Left ventricle myocardium inferior (tissue), 1 donor: Measurements from ENCODE around the gene UGP2. TPM values are rescaled to one million over a fixed set of nuclear protein-coding genes. Genes with fewer than 3 reads are reported as not detected.

ENCODE experiments used
- DNase-seq: peaks from one replicate; pipeline ENCODE4 v3.0.0-alpha.2; 2020
- H3K27ac ChIP-seq: fragments of 200-600 bp; replicated peaks from 2 replicates; pipeline ENCODE4 v1.8.0; 2021
- H3K27me3 ChIP-seq: fragments of 200-600 bp; 2 replicates; pipeline ENCODE4 v1.8.0; 2021; ENCODE audit warnings: low read depth
- H3K36me3 ChIP-seq: fragments of 200-600 bp; 2 replicates; pipeline ENCODE4 v1.8.0; 2021
- H3K4me1 ChIP-seq: fragments of 200-600 bp; 2 replicates; pipeline ENCODE4 v1.8.0; 2021
- H3K4me3 ChIP-seq: fragments of 200-600 bp; 2 replicates; pipeline ENCODE4 v1.8.0; 2021; ENCODE audit warnings: mild to moderate bottlenecking, moderate library complexity
- H3K9me3 ChIP-seq: fragments of 200-600 bp; replicated peaks from 2 replicates; pipeline ENCODE4 v1.8.0; 2021
- intact Hi-C: fragments of 100-400 bp; cut with micrococcal nuclease; formaldehyde crosslinking; loops from one replicate; pipeline ENCODE4 v1.11.0; 2022
- total RNA-seq: library from RNA; stranded (reverse); fragmentation: NEBNext Ultra II Directional; extraction: Animal tissue kit (Norgen Biotek cat#: 25700); gene quantifications from one replicate; pipeline ENCODE4 v1.2.1, GENCODE V29; 2021
- TF ChIP-seq, protein P1 (sequence below): fragments of 200-600 bp; IDR thresholded peaks from 2 replicates; pipeline ENCODE4 v1.8.0; 2021; ENCODE audit warnings: antibody characterized with exemption, mild to moderate bottlenecking, borderline replicate concordance
- donor health status: DM: no; HTN: yes; CAD: no; lungs with severe emphysema.

The UGP2 gene
- total RNA-seq, 1 donor from 2014 or later, result 394 TPM

DNA sequence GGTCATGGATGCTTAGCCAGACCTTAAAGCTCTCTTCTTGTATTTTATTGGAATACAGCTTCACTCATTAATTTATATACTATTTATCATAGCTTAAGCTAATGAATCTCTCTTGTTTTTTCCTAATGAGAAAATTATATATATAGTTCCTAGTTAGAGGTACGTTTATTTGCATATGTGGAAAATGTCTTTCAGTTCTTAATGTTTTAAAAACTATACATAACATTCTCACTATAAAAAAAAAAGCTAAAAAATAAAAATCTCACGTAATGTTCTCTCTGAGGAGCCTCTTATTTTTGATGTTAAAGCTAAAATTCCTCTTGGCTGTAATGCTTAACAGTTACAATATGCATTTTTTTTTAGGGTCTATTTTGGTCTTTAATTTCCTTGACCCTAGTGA lies 16.6 kb downstream of the UGP2 start:
- no peaks in the 10 kb centered on the region for H3K9me3 ChIP-seq
- DNase-seq, result no peak
- no peaks in the 10 kb centered on the region for H3K27me3 ChIP-seq
- no peak overlapping the region for H3K27ac ChIP-seq
- intact Hi-C loops, result no loop called here
- H3K36me3 ChIP-seq, result peaks cover 66% of the 10 kb centered on the region
- peaks cover 59% of the 10 kb centered on the region for H3K4me1 ChIP-seq
- H3K4me3 ChIP-seq, result no peak overlapping the region
- TF ChIP-seq, protein P1, sequence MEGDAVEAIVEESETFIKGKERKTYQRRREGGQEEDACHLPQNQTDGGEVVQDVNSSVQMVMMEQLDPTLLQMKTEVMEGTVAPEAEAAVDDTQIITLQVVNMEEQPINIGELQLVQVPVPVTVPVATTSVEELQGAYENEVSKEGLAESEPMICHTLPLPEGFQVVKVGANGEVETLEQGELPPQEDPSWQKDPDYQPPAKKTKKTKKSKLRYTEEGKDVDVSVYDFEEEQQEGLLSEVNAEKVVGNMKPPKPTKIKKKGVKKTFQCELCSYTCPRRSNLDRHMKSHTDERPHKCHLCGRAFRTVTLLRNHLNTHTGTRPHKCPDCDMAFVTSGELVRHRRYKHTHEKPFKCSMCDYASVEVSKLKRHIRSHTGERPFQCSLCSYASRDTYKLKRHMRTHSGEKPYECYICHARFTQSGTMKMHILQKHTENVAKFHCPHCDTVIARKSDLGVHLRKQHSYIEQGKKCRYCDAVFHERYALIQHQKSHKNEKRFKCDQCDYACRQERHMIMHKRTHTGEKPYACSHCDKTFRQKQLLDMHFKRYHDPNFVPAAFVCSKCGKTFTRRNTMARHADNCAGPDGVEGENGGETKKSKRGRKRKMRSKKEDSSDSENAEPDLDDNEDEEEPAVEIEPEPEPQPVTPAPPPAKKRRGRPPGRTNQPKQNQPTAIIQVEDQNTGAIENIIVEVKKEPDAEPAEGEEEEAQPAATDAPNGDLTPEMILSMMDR, result no peak

DNA sequence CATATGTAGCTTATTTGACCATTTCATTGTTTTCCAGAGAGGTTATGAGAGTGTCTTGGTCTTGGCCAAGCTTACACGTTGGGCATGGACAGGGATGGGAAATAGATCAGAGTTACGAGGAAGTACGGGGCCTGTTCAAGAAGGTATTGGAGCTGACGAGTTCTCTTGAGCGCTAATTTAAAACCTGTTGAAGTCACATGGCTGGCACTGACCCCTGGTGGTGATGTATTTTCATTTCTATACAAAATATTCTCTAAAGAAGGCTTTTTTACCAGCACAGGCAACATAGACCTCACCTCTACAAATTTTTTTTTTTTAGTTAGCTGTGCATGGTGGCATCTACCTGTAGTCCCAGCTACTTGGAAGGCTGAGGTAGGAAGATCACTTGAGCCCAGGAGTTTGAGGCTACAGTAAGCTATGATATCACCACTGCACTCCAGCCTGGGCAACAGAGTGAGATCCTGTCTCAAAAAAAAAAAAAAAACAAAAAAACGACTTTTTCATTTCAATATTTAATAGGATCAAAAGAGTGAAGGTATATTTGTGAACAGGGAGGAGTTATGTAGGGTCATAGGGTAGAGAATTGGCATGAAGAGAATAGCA lies 19.6 kb downstream of the UGP2 start:
- Histone ChIP-seq H3K27ac (peak overlapping the region; percentile 66), H3K27me3 (no peaks in the 10 kb centered on the region), H3K9me3 (no peaks in the 10 kb centered on the region), H3K4me3 (no peak overlapping the region), H3K4me1 (peaks cover 57% of the 10 kb centered on the region), H3K36me3 (peaks cover 79% of the 10 kb centered on the region)
- no peak for DNase-seq
- intact Hi-C loops, result no loop called here
- TF ChIP-seq, protein P1, result peak; percentile 68

DNA sequence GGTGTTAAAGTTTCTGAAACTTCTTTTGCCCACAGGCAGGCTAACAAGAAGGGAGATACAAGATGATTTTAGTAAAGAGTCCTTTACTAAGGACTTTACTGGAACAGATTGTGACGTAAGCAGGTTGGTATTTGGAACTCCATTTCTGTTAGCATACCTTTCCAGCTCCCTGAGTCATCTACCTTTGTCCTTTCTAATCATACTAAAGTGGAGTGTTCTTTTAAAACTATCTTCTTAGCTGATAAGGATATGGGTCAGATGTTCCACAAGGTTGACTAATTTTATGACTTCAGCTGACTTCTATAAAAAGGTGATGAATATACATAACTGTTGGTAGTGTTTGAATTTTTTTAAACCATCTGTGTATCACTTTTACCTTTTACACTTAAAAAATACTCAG lies 21.1 kb downstream of the UGP2 start:
- TF ChIP-seq, protein P1, result no peak
- no peaks in the 10 kb centered on the region for H3K27me3 ChIP-seq

DNA sequence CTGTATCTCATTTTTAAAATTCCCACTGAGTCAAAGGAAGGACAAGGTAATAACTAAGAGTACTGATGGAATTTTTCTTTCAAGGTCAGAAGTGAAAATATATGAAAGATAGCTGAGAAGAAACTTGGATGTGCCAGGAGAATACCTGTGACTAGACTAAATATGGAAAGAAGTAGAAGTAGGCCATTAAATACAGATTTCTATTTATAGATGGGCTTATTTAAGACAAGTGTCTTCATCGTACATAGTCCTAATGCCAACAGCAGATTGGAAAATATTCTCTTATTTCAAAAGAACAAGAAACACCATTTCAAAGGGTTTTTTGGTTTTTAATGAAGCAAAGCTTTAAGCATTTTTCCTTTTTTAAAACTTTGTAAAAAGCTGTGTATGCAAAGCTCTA lies 22.0 kb downstream of the UGP2 start:
- intact Hi-C loops, result no loop called here
- Histone ChIP-seq H3K27me3 (no peaks in the 10 kb centered on the region), H3K27ac (peak overlapping the region; percentile 66), H3K9me3 (no peaks in the 10 kb centered on the region), H3K4me1 (peaks cover 64% of the 10 kb centered on the region), H3K4me3 (no peak overlapping the region), H3K36me3 (peaks cover 62% of the 10 kb centered on the region)
- TF ChIP-seq, protein P1, result no peak
- no peak for DNase-seq

More for the DNA sequence above, 21.1 kb downstream of the UGP2 start:
- no peak for DNase-seq
- H3K4me1 ChIP-seq, result peaks cover 62% of the 10 kb centered on the region
- peaks cover 64% of the 10 kb centered on the region for H3K36me3 ChIP-seq
- intact Hi-C loops, result no loop called here
- H3K9me3 ChIP-seq, result no peaks in the 10 kb centered on the region
- peak overlapping the region; percentile 66 for H3K27ac ChIP-seq
- no peak overlapping the region for H3K4me3 ChIP-seq

DNA sequence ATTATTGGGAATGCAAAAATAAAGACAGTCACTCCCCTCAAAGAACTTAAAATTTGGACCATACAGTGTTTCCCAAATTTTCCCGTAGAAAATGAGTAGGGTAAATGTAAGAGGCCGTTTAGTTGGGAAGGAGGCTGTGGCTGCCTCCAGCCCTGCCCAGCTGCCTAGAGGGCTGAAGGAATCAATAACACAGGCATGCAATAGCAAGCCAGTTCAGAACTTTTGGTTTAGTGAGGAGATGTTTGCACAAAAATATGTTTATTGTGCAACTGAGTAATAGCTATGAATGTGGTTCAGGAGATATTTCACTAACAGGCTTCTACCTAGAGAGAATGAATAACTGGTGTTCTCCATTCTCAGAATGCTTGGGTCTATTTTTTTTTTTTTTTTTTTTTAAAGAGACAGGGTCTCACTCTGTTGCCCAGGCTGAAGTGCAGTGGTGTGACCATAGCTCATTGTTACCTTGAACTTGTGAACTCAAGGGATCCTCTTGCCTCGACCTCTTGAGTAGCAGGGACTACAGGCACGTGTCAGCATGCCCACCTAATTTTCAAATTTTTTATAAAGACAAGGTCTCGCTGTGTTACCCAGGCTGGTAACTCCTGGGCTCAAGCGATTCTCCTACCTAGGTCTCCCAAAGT lies 23.6 kb downstream of the UGP2 start:
- H3K27ac ChIP-seq, result peak overlapping the region; percentile 66
- TF ChIP-seq, protein P1, result no peak
- no peaks in the 10 kb centered on the region for H3K9me3 ChIP-seq
- peaks cover 47% of the 10 kb centered on the region for H3K36me3 ChIP-seq
- DNase-seq, result no peak
- H3K27me3 ChIP-seq, result no peaks in the 10 kb centered on the region
- H3K4me3 ChIP-seq, result no peak overlapping the region
- intact Hi-C loops, result no loop called here
- peaks cover 73% of the 10 kb centered on the region for H3K4me1 ChIP-seq
